ENCODE results near the gene ADI1.
"Not testable (repeated sequence)": the region's sequence is repeated elsewhere in the genome, so short reads cannot be mapped to it uniquely, and the experiment has no call there.

ADI1 gene

GRCh38 chr2:3529316-3530025, 10.1 kb upstream of the ADI1 start:
- DNase-seq (ENCODE audit: low spot score), result no peak

GRCh38 chr2:3527886-3528785, 8.8 kb upstream of the ADI1 start:
- no peak for DNase-seq (ENCODE audit: low spot score)

- DNase-seq (ENCODE audit: low spot score), result no peak
Measured at GRCh38 chr2:3526871-3527270, 7.5 kb upstream of the ADI1 start.

- no peak for DNase-seq (ENCODE audit: low spot score)
Measured at GRCh38 chr2:3523551-3524041, 4.3 kb upstream of the ADI1 start.

DNA sequence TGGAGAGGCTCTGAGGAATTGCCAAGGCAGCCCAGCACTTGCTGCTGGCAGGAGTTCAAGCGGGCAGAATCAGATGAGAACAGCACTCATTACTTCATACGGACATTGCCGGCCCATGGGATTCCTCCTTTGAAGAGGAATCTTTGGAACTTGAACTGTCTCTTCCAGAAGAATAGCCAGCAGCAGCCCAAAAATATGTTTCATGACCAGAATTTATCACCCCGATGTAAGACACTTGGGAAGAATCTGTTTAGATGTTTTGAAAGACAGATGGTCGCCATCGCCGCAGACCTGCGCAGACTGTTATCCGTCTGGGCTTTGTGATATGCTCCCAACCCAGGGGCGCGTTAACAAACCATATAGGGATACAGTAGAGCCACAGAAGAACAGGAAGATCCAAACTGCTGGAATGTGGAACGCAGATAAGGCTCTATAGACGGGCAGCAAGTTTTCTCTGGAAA, 3.7 kb upstream of the ADI1 start:
- DNase-seq (ENCODE audit: low spot score), result no peak

DNA sequence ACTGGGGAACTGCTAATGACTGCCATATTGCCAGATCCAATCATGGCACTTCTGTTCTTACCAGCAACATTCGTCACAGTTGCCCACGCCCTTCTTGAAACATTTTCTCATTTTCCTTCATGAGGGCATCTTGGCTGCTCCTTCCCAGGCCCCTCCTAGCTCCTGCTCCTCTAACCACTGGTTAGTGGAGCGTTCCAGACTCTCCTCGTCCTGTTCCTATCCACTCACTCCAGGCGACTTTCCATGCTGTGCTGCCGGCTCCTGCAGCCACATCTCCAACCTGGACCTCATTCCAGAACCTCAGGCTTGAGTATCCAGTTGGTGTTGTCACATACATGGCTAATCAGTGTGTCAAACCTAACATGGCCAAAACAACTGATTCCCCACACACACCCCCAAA, 1.3 kb upstream of the ADI1 start:
- DNase-seq (ENCODE audit: low spot score), result no peak

- DNase-seq (ENCODE audit: low spot score), result peak; percentile 95
Measured at GRCh38 chr2:3518496-3519254, 656 bp downstream of the ADI1 start.

DNA sequence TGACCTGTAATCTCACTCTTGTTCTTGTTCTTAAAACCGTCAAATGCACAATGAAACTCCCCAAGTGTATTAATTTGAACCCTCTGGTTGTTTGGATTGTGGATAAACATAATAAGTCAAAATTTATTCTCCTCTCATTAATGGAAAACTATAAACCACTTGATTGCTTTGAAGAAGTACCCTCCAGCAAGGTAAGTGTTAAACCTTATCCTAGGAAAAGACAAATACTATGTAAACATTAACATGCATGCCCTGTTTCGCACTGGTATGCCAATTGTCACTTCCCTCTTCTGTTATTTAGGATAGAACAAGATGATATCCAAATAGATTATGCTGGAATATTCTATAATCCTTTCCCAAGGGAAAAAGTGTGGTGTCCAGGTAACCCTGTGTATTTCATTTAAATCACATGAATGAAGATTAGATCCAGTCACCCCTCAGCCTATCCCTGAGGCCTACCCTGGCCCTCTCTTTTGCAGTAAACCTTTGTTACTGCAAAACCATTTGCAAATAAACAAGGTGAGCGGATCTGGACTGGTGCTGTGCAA, 1.3 kb downstream of the ADI1 start:
- no peak for DNase-seq (ENCODE audit: low spot score)

- no peak for DNase-seq (ENCODE audit: low spot score)
Measured at GRCh38 chr2:3516831-3517230, 2.5 kb downstream of the ADI1 start.

DNA sequence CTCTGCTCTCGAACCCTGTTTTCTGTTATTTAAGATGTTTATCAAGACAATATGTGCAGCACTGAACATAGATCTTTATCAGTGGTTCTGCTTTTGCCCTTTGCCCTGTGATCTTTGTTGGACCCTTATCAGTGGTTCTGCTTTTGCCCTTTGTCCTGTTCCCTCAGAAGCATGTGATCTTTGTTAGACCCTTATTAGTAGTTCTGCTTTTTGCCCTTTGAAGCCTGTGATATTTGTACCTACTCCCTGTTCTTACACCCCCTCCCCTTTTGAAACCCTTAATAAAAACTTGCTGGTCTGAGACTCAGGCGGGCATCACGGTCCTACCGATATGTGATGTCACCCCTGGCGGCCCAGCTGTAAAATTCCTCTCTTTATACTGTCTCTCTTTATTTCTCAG, 3.9 kb downstream of the ADI1 start:
- DNase-seq (ENCODE audit: low spot score), result not testable (repeated sequence)

GRCh38 chr2:3513026-3513810, 6.1 kb downstream of the ADI1 start:
- no peak for DNase-seq (ENCODE audit: low spot score)

- DNase-seq (ENCODE audit: low spot score), result no peak
Measured at GRCh38 chr2:3512086-3512485, 7.2 kb downstream of the ADI1 start.

DNA sequence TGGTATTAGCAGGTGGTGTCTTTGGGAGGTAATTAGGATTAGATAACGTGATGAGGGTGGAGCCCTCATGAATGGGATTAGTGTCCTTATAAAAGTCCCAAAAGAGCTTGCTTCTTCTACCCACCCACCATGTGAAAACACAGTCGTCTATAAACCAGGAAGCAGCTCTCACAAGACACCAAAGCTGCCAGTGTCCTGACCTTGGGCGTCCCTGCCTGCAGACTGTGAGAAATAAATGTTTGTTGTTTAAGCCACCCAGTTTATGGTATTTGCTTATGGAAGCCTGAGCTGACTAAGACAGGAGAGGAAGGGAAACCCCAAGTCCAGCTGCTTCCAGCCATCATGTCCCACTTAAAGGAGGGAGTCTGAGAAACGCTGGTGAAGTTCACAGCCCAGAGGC, 13.6 kb downstream of the ADI1 start:
- DNase-seq (ENCODE audit: low spot score), result no peak

GRCh38 chr2:3504741-3505140, 14.6 kb downstream of the ADI1 start:
- no peak for DNase-seq (ENCODE audit: low spot score)

GRCh38 chr2:3503483-3503882, 15.8 kb downstream of the ADI1 start:
- no peak for DNase-seq (ENCODE audit: low spot score)

DNA sequence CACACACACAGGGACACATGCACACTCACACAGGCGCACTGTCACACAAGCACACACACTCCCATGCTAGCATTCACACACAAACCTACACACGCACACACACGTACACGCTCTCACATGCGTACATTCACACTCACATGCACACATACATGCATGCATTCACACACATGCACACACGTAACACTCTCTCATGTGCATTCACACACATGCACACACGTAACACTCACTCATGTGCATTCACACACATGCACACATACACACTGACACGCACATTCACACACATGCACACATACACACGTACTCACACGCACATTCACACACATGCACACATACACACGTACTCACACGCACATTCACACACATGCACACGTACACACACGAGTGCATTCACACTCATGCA, 16.3 kb downstream of the ADI1 start:
- no peak for DNase-seq (ENCODE audit: low spot score)

GRCh38 chr2:3500326-3500899, 18.9 kb downstream of the ADI1 start:
- no peak for DNase-seq (ENCODE audit: low spot score)

- no peak for DNase-seq (ENCODE audit: low spot score)
Measured at GRCh38 chr2:3498783-3499394, 20.4 kb downstream of the ADI1 start.

DNA sequence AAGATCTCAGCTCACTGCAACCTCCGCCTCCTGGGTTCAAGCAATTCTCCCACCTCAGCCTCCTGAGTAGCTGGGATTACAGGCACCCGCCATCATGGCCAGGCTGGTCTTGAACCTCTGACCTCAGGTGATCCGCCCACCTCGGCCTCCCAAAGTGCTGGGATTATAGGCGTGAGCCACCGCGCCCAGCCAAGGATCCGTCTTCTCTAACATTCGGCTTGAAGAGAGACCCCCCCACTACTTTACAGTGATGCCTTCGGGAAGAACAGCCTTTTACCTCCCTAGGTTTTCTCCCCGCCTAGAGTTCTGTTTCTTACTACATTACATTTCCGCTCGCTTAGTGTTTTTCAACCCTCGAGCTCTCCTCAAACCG, 22.6 kb downstream of the ADI1 start:
- not testable (repeated sequence) for DNase-seq (ENCODE audit: low spot score)

- no peak for DNase-seq (ENCODE audit: low spot score)
Measured at GRCh38 chr2:3494984-3495666, 24.2 kb downstream of the ADI1 start.
